HepG2 (cell line): ENCODE results near the gene CENPB. TPM values are rescaled to one million over a fixed set of nuclear protein-coding genes. Genes with fewer than 3 reads are reported as not detected.

Experiments
- ARNTL ChIP-seq: sonication (generic); formaldehyde crosslinking; IDR thresholded peaks from 2 replicates; pipeline ENCODE4 v1.4.0; 2020; ENCODE audit warnings: mild to moderate bottlenecking, missing genetic modification reagents
- BCL3 ChIP-seq: sonication (generic); formaldehyde crosslinking; IDR thresholded peaks from 2 replicates; pipeline ENCODE4 v1.5.1; 2020; ENCODE audit warnings: mild to moderate bottlenecking, missing genetic modification reagents, moderate library complexity
- HMGA1 ChIP-seq: sonication (generic); formaldehyde crosslinking; conservative IDR thresholded peaks from 2 replicates; pipeline ENCODE4 v1.4.0; 2020; ENCODE audit warnings: missing genetic modification reagents
- KIAA2018 ChIP-seq: sonication (generic); formaldehyde crosslinking; IDR thresholded peaks from 2 replicates; pipeline ENCODE4 v1.5.0; 2020; ENCODE audit warnings: mild to moderate bottlenecking, missing genetic modification reagents, borderline replicate concordance
- NR0B2 ChIP-seq: sonication (generic); formaldehyde crosslinking; IDR thresholded peaks from 2 replicates; pipeline ENCODE4 v1.4.0; 2020; ENCODE audit warnings: mild to moderate bottlenecking, missing genetic modification reagents
- RERE ChIP-seq: IDR thresholded peaks from 2 replicates; pipeline ENCODE4 v1.6.1; 2016; ENCODE audit warnings: low read depth, missing genetic modification reagents, missing compliant biosample characterization
- SOX5 ChIP-seq: IDR thresholded peaks from 2 replicates; pipeline ENCODE4 v1.6.1; 2016; ENCODE audit warnings: borderline replicate concordance
- WIZ ChIP-seq: sonication (generic); formaldehyde crosslinking; IDR thresholded peaks from 2 replicates; pipeline ENCODE4 v1.5.1; 2020; ENCODE audit warnings: mild to moderate bottlenecking, missing genetic modification reagents
- ZEB1 ChIP-seq: IDR thresholded peaks from 2 replicates; pipeline ENCODE4 v1.6.1; 2012; ENCODE audit warnings: mild to moderate bottlenecking, low read depth, inconsistent platforms; ENCODE audit not compliant: insufficient replicate concordance
- ZNF431 ChIP-seq: sonication (generic); formaldehyde crosslinking; IDR thresholded peaks from 2 replicates; pipeline ENCODE4 v1.9.0; 2022; ENCODE audit warnings: missing genetic modification reagents, low read depth, mild to moderate bottlenecking, borderline replicate concordance
- polyA plus RNA-seq, 8 experiments: library from polyadenylated mRNA; depleted of rRNA in 3 of 8; stranded (reverse) in 7 of 8; unstranded in 1 of 8; fragments of >200 nt; fragmentation: Illumina TruSeq in 4 of 8; extraction: Trizol in 4 of 8; gene quantifications; 2 replicates each; pipeline versions ENCODE4 v1.2.1 to v1.2.3, GENCODE V29; 2011 to 2016; ENCODE audit warnings: low read depth in 4 of 8, missing spikeins in 1 of 8, mixed read lengths in 1 of 8; ENCODE audit not compliant: insufficient read depth in 1 of 8
- total RNA-seq, 5 experiments: library from RNA; depleted of rRNA; stranded (reverse); fragments of >200 nt; fragmentation: Illumina TruSeq; extraction: Trizol; gene quantifications; 2 replicates each; pipeline ENCODE4 v1.2.3, GENCODE V29; 2016; ENCODE audit warnings: low read depth in 1 of 5

Gene CENPB
- total and polyA plus RNA-seq, 2 of the 13 experiments (the other 11 are each of a cell fraction or from before 2014, with no cell fraction given): 10.4 to 54.5 TPM

- TF ChIP-seq RERE (CRISPR knock-in tag) (no peak), BCL3 (CRISPR knock-in tag) (peak; percentile 57), ARNTL (CRISPR knock-in tag) (0 out of 2 replicates have a peak, but pooled peaks have one; percentile 7), HMGA1 (CRISPR knock-in tag) (no peak), NR0B2 (CRISPR knock-in tag) (0 out of 2 replicates have a peak, but pooled peaks have one; percentile 70), SOX5 (CRISPR knock-in tag) (no peak), WIZ (no peak; the same call in 1 of the 2 replicates), ZEB1 (no peak), KIAA2018 (CRISPR knock-in tag) (no peak), ZNF431 (CRISPR knock-in tag) (peak; percentile 31; the same call in 1 of the 2 replicates)
Observed at GRCh38 chr20:3768342-3769130, 18.0 kb downstream of the CENPB start (continued).
